Measurements from ENCODE around the gene CCT4.
"Not testable (repeated sequence)": the region's sequence is repeated elsewhere in the genome, so short reads cannot be mapped to it uniquely, and the experiment has no call there.

Gene CCT4

DNA sequence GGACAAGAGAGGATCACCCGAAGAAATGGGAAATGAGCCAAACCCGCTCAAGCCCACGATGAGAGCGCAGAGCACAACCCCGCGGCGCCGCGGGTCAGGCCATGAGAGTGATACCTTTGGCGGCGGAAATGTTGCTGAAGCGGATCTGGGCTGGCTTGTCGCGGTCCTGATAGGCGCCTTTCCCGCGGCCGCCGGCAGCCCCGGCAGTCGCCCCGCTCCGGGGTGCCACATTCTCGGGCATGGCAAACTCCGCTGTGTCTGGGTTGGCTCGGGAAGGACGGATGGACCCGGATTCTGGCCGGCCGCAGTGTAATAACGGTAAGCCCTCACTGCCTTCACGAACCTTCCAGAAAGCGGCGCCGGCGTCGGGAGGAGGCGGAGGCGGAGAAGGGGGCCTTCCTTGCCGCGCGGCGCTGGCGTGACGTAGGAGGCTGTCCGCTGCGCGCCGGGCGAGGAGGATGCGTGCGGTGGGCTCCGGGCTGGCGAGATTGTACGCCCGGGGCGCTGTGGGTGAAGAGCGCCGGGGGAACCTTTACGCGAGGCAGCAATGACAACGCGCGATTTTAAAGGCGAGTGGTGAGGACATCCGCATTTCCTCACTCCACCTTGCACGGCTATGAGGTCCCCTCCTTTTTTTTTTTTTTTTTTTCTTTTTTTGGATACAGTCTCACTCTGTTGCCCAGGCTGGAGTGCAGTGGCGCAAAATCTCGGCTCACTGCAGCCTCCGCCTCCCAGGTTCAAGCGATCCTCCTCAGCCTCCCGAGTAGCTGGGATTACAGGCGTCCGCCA, at the start of gene CCT4:
CCT4 (minus strand) TSS at position 390 of the 789 bp plus-strand sequence; CDS start at position 241, 149 bp downstream.
- DNase-seq, result peak; percentile 67

DNA sequence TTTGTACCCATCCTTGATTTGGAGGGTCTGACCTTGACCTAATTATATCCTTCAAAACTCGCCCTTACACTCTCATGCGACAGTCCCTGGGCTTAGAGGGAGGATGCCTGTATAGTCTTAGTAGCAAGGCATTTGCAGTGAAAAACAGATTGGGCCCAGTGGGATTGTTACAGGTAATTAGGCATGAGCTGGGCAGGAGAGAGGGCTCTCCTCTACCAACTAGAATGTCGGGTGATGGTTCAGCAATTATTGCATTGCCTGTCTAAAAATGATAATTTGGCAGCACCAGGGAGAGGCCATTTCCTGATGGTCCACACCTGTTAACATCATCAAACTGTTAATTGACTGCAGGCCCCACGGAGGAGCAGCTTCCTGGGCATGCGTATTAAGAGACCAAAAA, 49.4 kb upstream of the CCT4 start:
- DNase-seq, result no peak

DNA sequence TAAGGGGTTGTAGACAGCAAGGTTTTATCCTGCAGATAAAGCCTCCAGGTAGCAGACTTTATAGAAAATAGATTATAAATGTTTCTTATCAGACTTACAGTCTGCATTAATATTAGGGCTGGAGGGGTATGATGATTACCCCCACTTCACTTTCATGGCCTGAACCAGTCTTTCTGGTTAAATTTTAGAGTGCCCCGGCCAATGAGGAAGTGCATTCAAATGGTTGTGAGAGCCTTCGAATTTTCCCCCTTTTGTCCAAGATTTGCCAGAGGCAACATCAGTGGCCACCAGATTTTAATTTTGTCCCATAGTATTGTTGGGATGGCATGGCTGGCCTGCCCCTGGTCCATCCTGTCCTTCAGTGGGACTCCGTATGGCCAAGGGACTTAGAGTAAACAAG, 48.6 kb upstream of the CCT4 start:
- DNase-seq, result no peak

DNA sequence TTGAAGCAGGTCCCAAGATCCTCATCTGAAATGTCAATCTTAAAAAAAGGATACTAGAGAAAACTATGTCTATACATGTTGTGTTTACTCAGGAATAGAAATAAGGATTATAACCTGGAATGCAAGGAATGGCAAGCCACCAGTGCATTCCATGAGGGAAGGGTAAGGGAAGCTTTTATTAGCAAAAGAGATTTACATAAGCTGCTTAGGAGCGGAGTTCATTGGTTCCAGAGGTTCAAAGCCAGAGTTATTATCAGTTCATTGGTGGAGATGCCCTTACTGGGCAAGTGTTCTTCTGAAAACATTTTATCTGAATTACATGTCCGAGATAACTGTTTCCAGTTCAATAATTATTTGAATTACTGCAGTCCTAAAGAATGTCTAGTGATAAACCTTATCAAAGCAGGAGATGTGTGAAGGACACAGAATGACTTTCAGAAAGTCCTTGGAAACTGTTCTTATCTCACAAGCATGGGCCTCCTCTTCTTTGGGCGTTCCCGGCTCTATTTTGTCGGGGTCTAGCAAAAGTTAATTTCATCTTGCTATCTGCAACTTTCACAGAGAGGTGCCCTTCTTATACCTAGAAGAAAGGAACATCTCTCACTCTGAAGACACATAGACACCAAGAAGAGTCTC, 40.5 kb upstream of the CCT4 start:
- DNase-seq, result no peak

- no peak for DNase-seq
Observed at GRCh38 chr2:61926531-61927477, 38.3 kb upstream of the CCT4 start.

DNA sequence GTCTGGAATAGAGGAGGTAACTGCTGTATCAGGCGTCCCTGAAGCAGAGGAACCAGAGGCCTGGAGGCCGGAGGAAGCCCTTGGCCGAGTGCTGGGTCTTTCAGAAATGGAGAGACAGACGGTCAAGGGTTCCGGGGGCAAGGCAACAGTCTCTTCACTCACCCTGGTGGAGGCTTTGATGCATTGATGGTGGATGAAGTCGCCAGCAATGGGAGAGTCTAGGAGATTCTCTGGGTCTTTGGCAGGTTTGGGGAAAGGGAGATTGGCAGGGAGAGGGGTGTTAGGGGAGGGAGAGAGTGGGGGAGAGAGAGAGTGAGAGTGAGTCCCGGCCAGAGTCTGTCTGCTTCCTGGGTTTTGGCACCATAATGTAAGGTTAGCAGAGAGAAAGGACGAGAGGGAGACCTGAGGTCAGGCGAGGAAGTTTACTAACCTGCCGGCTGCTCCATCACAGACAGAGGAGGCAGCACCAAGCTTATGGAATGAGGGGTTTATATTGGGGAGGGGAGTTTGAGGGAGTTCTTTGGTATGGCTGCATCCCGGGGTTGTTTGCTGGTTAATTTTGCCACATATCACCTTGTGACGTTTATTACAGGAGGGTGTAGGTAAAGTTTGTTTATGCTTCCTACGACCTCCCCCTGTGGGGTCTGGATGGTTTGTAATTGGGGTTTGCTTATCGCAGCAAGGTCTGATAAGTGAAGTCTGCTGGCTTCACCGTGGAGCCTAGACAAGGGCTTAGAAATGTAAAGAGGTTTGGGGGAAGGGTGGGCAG, 36.6 kb upstream of the CCT4 start:
- no peak for DNase-seq

DNA sequence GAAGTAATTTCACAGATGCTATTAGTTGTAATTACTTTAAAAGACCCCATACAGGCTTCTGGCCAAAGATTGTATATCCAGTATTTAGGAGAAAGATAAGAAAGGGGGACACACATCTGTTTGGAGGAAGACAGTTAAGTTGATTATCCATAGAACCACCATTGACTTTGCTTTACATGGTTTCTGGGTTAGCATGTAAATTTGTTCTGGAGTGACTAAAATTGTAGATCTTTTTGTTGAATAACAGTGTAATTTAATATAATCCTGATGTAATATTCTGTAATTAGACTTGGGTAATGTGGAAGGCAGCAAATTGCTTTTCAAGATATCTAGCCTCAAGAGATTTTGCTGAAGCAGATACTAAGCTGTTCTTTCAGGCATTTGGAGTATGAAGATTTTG, 34.3 kb upstream of the CCT4 start:
- no peak for DNase-seq

GRCh38 chr2:61920548-61920947, 32.1 kb upstream of the CCT4 start:
- no peak for DNase-seq

DNA sequence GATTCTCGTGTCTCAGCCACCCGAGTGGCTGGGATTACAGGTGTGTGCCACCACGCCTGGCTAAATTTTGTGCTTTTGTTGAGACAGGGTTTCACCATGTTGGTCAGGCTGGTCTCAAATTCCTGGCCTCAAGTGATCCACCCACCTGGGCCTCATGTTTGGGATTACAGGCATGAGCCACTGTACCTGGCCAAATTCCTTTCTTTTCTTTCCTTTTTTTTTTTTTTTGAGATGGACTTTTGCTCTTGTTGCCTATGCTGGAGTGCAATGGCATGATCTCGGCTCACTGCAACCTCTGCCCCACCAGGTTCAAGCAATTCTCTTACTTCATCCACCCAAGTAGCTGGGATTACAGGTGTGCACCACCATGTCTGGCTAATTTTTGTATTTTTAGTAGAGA, 26.3 kb upstream of the CCT4 start:
- not testable (repeated sequence) for DNase-seq

DNA sequence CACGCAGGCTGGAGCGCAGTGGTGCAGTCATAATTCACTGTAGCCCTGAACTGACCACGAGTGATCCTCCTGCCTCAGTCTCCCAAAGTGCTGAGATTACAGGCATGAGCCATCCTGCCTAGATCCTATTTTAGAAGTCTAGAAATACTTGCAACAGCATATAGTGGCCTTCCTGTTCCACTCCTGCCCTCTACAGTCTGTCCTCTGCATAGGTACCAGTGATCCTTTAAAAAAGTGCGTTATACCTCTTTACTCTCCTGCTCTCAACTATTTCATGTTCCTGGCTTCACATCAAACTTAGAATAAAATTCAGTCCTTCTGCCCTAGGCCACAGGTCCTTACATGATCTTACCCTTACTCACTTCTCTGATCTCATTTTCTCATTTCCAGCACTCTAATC, 23.1 kb upstream of the CCT4 start:
- DNase-seq, result no peak

DNA sequence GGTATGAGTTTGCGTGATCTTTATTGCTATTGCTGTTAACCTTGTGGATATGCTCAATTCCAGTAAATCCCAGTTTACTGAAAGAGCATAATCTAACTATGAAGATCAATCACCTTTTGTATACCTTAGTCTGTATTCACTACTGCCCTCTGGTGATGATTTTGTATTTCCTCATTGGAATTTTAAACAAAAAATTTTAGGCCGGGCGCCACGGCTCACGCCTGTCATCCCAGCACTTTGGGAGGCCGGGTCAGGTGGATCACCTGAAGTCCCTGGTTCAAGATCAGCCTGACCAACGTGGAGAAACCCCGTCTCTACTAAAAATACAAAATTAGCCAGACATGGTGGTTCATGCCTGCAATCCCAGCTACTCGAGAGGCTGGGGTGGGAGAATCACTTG, 22.1 kb upstream of the CCT4 start:
- DNase-seq, result no peak

GRCh38 chr2:61909116-61909515, 20.7 kb upstream of the CCT4 start:
- no peak for DNase-seq

GRCh38 chr2:61906186-61906470, 17.7 kb upstream of the CCT4 start:
- no peak for DNase-seq

GRCh38 chr2:61905372-61906185, 17.1 kb upstream of the CCT4 start, which contains the start of gene COMMD1:
TSS of gene COMMD1 (plus strand) at chr2:61905674. CDS start at chr2:61905679, 5 bp downstream.
- peak; percentile 13 for DNase-seq

- DNase-seq, result no peak
Observed at GRCh38 chr2:61900281-61900680, 11.8 kb upstream of the CCT4 start.

- DNase-seq, result no peak
Observed at GRCh38 chr2:61898810-61899209, 10.4 kb upstream of the CCT4 start.

DNA sequence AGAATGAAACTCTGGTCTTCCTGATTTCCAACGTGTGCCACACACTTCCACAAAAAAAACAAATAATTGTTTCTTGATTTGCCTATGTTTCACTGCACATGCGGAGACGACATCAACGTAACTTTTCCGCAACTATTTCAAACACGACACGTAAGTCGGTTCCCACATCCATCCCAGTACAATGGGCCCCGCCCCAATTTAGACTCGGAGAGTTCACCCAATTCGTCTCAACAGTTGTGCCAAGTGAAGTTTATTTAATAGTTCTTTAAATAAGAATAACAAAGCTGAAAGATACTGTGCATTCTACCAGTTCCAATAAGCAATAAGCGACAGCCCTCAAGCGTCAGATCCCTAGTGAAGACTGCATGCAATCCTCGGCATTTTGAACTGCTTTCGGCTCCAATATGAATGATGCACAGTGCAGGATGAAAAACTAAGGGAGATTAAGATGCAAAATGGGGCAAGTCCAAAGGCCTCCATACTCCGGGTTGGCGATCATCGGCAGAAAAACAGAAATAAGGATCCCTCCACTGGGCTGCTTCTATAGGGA, 664 bp downstream of the CCT4 start:
- no peak for DNase-seq

GRCh38 chr2:61885896-61886603, 2.4 kb downstream of the CCT4 start:
- DNase-seq, result no peak

- no peak for DNase-seq
Observed at GRCh38 chr2:61882850-61883249, 5.6 kb downstream of the CCT4 start.

- not testable (repeated sequence) for DNase-seq
Observed at GRCh38 chr2:61879351-61879750, 9.1 kb downstream of the CCT4 start.

DNA sequence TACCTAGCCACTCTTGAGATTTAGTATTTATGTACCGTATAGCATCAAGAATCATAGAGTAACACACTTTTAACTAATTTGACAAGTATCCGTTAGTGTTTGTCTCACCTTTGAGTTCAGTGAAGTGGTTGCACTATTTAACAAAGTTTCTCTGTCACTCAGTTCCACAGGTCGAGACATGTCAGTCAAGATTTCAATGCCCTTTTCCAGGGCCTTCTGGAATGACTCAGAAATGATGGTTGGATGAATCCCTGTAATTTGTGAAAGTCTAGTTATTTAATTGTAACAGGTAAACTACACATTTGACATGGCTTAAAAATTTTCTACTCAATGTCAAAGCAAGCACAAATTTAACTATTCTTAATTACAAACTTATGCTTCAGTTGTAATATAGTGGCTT, 9.7 kb downstream of the CCT4 start:
- DNase-seq, result no peak
